ENCODE data around the gene OVOL2.
A peak's percentile ranks its signal among the peaks of the same experiment; 100 is the strongest.

OVOL2 gene

DNA sequence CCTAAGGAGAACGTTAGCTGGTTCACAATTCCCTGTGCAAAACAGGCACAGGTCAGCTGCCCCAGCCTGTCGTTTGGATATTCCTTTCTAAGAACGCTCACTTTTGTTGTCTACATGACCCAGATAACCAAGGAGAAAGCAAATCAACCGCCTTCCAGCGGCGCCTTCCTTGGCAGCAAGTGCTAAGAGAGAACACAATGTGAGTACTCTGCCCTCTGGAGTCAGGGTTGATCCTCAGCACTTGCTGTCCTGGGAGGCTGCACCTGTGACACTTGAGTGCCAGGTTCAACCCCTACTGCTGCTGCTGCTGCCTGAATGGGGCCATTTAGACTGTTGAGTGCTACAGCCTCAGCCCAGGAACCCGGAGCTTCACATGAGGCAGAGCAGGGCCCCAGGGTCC lies 36.8 kb downstream of the OVOL2 start:
- intact Hi-C loops (cut with DNase I): no loop called here
- DNase-seq: no peak

DNA sequence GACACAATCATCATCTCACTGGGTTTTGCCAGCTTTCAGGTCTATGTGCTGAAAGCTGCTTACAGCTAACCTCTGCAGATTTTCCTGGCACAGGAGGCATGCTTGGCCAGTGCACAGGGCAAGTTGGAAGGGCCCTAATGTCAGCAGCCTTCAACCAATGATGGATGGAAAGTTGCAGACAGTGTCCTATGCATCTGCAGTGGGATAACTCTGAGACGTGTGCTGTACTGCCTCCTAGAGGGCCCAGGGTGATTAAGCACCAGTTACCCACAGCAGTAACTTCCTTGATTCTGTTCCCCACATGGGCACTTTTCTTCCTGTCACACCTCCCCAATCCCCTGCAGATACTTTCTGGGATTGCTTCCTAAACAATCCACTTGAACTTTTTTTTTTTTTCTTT lies 38.6 kb downstream of the OVOL2 start:
- DNase-seq: no peak
- intact Hi-C loops (cut with DNase I): no loop called here

DNA sequence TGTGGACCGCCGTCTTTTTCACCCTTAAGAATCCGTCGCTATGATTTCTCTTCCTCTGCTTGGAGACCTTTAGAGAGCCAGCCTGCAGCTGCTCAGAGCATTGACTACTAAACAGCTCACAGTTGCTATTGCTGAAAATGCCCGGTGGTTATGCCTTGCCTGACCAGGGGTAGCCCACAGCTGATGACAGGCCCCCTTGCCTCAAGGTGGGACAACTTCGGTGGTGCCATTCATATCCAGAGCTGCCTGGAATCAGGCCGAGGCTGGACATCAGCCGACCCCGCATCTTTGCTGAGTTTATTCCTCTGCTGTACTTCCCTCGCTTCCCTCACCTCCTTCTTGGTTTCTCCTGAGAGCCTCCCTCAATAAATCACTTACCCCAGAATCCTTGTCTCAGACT lies 39.6 kb downstream of the OVOL2 start:
- DNase-seq: no peak
- intact Hi-C loops (cut with DNase I): no loop called here

DNA sequence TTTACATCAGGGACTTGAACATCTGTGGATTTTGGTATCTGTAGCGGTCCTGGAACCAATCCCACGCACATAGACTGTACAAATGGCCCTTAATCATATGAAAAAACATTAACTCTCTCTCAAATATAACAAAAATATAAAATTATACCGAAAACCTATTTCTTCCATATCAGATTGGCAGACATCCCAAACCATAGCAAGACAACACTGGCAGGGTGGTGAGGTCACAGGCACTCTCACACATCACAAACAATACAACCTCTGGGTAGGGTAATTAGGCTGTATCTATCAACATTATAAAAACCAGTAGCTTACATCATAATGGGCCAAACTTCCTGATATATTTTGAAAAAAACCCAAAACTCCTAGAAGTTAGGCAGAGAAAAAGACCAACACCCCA lies 40.9 kb downstream of the OVOL2 start:
- intact Hi-C loops (cut with DNase I): no loop called here
- DNase-seq: no peak

GRCh38 chr20:18014411-18014810 lies 43.3 kb downstream of the OVOL2 start:
- intact Hi-C loops (cut with DNase I): no loop called here

GRCh38 chr20:18012901-18013300 lies 44.8 kb downstream of the OVOL2 start:
- DNase-seq: no peak
- intact Hi-C loops (cut with DNase I): no loop called here

More at GRCh38 chr20:18014411-18014810, 43.3 kb downstream of the OVOL2 start:
- DNase-seq: no peak

GRCh38 chr20:18011951-18012645 lies 45.6 kb downstream of the OVOL2 start:
- intact Hi-C loops (cut with DNase I): no loop called here
- no peak for DNase-seq

GRCh38 chr20:18011482-18011881 lies 46.2 kb downstream of the OVOL2 start:
- intact Hi-C loops (cut with DNase I): no loop called here
- DNase-seq: no peak

- intact Hi-C loops (cut with DNase I): no loop called here
- DNase-seq: no peak
Measured at GRCh38 chr20:18009116-18009515, 48.6 kb downstream of the OVOL2 start.

GRCh38 chr20:18007534-18008292 lies 50.0 kb downstream of the OVOL2 start:
- DNase-seq: peak in 6 of 42 donors; percentile 8 to 54 (median 30)
- intact Hi-C loops (cut with DNase I): no loop called here

- DNase-seq: no peak
- intact Hi-C loops (cut with DNase I): no loop called here
Measured at GRCh38 chr20:18006684-18007083, 51.0 kb downstream of the OVOL2 start.

GRCh38 chr20:18005990-18006364 lies 51.7 kb downstream of the OVOL2 start:
- DNase-seq: no peak
- intact Hi-C loops (cut with DNase I): no loop called here

DNA sequence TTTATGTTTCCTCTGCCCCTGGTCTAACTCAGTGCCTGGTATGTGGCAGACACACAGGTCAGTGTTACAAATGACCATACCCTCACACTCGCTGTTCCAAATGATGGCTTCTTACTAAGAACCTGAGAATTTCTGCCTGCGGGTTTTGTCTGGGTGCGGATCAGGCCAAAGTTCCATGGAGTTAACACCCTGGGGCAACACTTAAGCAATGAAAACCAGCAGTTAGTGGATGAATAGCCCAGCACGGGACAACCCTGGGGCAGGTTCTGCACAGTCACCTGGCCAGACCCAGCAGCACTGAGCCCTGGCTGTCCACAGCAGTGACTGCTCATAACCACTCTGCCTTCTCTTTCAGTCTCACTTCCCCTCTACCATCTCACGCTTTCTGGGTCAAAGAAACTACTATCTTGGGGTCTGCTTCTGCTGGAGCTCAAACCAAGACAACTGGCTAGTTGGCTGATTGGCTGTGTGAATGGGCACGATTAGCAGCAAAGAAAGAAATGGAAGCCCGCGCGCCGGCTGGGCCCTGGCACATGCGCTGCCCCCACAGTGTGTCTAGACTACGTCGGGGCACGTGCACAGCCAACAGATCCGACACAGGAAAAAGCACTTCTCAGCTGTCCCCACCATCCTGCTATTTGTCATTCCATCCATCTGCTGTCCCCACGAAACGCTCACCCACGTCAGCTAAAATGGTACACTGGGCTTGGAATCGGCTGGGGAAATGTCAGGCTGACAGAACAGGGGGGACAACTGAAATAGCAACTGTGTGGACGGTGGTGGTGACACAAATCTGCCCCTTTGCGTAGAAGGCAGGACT lies 52.3 kb downstream of the OVOL2 start:
- no peak for DNase-seq
- intact Hi-C loops (cut with DNase I): no loop called here

GRCh38 chr20:18004384-18005031 lies 53.2 kb downstream of the OVOL2 start:
- intact Hi-C loops (cut with DNase I): no loop called here
- DNase-seq: no peak

- intact Hi-C loops (cut with DNase I): no loop called here
- no peak for DNase-seq
Measured at GRCh38 chr20:18003897-18004296, 53.8 kb downstream of the OVOL2 start.

DNA sequence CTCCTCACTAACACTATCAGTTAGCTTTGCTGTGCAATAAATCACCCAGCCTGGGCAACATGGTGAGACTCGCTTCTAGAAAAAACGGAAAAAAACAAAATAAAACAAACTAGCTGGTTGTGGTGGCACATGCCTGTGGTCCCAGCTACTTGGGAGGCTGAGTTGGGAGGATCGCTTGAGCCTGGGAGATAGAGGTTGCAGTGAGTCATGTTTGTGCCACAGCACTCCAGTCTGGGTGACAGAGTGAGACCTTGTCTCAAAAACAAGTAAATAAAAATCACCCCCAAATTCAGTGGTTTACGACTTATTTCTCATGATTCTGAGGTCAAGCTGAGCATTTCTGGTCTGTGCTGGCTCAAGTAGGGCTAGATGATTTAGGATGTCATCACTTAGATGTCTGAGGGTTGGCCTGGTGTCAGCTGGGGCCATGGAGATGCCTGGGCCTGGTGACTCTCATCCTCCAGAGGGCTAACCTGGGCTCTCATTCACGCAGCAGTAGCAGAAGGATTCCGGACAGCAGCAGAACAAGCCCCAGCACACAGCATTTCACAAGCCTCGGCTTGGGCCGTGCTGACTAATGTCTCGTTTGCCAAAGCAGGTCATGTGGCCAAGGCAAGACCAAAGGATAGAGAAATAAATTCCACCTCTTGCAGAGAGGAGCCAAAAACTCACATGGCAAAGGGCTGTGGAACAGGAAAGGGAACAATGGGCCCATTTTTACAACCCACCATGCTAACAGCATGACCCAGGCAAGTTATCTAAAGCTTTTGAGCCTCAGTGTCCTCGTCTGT lies 56.4 kb downstream of the OVOL2 start:
- DNase-seq: peak in 34 of 42 donors; percentile 16 to 83 (median 50)
- intact Hi-C loops (cut with DNase I): no loop called here

- intact Hi-C loops (cut with DNase I): no loop called here
- no peak for DNase-seq
Measured at GRCh38 chr20:17999566-17999965, 58.1 kb downstream of the OVOL2 start.

- no peak for DNase-seq
- intact Hi-C loops (cut with DNase I): no loop called here
Measured at GRCh38 chr20:17998446-17998845, 59.3 kb downstream of the OVOL2 start.
